ENCODE measurements around the gene NCBP2L.

DNA sequence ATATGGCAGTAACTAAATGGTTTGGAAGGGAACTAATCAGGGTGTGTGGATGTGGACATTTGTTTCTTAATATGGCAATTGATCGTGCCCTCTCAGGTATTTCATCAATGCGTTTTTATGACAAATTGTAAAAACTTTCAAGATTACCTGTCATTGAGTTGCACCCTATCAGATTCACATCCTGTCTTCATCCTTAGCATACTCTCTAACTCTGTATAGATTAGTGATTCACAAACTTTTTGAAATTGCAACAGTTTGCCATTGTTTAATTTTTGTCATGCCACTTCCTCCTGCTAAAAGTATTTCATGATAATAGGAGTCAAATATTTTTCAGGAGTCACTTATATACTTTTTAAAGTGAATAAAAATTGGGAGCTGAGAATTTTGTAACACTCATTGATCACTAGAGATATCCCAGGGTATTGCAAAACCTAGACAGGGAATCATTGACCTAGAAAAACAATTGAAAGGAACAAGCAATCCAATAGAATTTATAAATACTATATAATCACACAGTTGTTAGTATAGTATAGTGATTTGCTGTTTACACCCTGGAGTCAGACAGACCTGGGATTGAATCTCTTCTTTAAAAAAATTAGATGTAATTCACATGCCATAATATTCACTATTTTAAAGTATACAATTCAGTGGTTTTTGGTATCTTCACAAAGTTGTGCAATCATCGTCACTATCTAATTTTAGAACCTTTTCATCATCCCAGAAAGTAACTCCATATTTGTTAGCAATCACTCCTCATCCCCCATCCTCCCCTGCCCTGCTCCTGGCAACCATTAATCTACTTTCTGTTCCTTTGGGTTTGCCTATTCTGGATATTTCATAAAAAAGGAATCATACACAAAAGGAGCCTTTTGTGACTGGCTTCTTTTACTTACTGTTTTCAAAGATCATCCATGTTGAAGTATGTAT, 57.0 kb downstream of the NCBP2L start:
- no peak for TF ChIP-seq CBX5 (IDR thresholded peaks at IDR 0.05; ENCODE audit: borderline replicate concordance, low read depth)
- no peak for TF ChIP-seq TAF15 (IDR thresholded peaks at IDR 0.05; ENCODE audit: low read depth, low read length)
- no peak for TF ChIP-seq KDM5B (IDR thresholded peaks at IDR 0.05; ENCODE audit: insufficient replicate concordance, low read depth, low read length)
- TF ChIP-seq, protein P1, sequence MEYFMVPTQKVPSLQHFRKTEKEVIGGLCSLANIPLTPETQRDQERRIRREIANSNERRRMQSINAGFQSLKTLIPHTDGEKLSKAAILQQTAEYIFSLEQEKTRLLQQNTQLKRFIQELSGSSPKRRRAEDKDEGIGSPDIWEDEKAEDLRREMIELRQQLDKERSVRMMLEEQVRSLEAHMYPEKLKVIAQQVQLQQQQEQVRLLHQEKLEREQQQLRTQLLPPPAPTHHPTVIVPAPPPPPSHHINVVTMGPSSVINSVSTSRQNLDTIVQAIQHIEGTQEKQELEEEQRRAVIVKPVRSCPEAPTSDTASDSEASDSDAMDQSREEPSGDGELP (CRISPR knock-in tag; IDR thresholded peaks at IDR 0.05; ENCODE audit: borderline replicate concordance): no peak
